Fibroblast of pulmonary artery (primary cell): ENCODE data around the gene DCLK3.

Experiments
- DNase-seq: peaks from one replicate; pipeline ENCODE4 v3.0.0-alpha.2; 2010; ENCODE audit warnings: low read depth
- H3K4me3 ChIP-seq: replicated peaks from 2 replicates; pipeline ENCODE4 v1.5.1; 2011; ENCODE audit warnings: low read depth, mild to moderate bottlenecking, control low read depth, low read length, moderate library complexity
- TF ChIP-seq, protein P1 (sequence below): IDR thresholded peaks from 2 replicates; pipeline ENCODE4 v1.5.1; 2011; ENCODE audit warnings: mild to moderate bottlenecking, control low read depth, low read length, inconsistent platforms; ENCODE audit errors: missing control alignments

Gene DCLK3

DNA sequence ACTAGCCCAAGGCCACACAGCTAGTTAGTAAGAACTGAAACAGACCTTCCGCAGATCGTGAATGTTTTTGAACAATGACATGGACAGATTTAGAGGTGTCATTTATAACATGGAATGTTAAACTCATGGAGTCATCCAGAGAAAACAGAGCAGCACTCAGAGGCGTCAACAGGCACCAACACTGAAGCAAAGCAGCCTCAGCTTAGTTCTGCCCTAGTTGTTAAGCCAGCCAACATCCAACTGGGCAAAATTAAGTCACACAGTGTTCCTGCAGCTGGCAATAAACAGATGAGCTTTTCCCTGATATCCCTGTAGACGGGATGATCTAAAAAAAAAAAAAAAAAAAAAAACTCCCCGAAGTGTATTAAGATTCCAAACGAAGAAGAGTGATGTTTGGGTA lies 13.6 kb downstream of the DCLK3 start:
- DNase-seq: no peak
- no peak overlapping the region for H3K4me3 ChIP-seq
- TF ChIP-seq, protein P1, sequence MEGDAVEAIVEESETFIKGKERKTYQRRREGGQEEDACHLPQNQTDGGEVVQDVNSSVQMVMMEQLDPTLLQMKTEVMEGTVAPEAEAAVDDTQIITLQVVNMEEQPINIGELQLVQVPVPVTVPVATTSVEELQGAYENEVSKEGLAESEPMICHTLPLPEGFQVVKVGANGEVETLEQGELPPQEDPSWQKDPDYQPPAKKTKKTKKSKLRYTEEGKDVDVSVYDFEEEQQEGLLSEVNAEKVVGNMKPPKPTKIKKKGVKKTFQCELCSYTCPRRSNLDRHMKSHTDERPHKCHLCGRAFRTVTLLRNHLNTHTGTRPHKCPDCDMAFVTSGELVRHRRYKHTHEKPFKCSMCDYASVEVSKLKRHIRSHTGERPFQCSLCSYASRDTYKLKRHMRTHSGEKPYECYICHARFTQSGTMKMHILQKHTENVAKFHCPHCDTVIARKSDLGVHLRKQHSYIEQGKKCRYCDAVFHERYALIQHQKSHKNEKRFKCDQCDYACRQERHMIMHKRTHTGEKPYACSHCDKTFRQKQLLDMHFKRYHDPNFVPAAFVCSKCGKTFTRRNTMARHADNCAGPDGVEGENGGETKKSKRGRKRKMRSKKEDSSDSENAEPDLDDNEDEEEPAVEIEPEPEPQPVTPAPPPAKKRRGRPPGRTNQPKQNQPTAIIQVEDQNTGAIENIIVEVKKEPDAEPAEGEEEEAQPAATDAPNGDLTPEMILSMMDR: no peak

DNA sequence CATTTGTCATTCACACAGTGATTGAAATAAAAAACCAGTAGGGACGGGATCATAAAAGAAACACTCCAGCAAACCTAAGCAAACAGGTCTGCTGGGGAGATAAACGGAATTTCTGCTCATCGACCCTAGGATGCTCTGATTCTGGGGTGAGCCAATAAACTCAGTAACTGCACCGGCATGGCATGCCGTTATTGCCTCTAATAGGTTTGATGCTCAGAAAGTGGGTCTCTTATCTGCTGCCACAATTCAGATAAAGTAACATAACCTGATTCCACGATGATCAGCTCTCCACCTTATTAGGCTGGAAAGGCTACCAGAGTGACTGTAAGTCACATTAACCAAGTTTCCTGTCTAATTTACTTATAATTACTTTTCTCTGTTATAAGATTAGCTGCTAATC lies 19.6 kb downstream of the DCLK3 start:
- H3K4me3 ChIP-seq: no peak overlapping the region
- DNase-seq: no peak
- TF ChIP-seq, protein P1: no peak

DNA sequence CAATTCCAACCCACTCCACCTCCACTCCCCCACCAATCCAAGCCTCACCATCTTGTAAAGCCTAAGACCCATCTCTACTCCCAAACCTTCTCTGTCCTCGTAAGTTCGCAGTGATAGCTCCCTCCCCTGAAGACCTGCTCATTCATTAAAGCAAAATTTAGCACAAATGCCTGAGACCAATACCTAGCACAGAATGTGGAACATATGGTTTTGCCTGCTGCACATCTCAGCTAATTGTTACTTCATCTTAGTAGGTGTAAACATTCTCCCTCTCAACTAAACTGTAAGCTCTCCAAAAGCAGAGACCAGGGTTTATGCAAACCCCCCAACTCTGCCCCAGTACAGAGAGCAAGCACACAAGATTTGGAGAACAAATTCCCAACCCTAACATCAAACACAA lies 20.5 kb downstream of the DCLK3 start:
- no peak for DNase-seq
- TF ChIP-seq, protein P1: no peak
- H3K4me3 ChIP-seq: no peak overlapping the region

DNA sequence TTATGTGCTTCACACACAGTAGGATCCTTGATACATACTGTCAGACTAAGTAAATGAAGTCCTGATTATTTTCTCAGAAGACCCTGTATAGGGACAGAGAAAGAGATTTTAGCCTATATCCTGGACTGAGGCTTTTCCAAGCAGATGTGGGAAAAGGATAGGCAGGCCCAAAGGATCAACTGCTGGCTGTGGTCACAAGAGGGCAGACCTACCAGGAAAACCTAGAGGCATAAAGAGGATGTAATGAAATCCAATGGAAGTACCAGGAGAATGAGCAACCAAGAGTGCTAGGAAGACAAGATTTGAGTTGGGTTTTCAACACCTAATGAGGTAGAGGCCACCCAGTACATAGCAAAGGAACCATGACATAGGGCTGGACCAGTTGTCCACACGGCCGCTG lies 23.1 kb downstream of the DCLK3 start:
- DNase-seq: peak; percentile 4
- no peak overlapping the region for H3K4me3 ChIP-seq
- TF ChIP-seq, protein P1: peak; percentile 32

GRCh38 chr3:36740787-36741186 lies 23.6 kb downstream of the DCLK3 start:
- no peak overlapping the region for H3K4me3 ChIP-seq
- no peak for DNase-seq
- TF ChIP-seq, protein P1: no peak

- TF ChIP-seq, protein P1: no peak
- DNase-seq: peak; percentile 22
- no peak overlapping the region for H3K4me3 ChIP-seq
Measured at GRCh38 chr3:36738702-36739101, 25.7 kb downstream of the DCLK3 start.

DNA sequence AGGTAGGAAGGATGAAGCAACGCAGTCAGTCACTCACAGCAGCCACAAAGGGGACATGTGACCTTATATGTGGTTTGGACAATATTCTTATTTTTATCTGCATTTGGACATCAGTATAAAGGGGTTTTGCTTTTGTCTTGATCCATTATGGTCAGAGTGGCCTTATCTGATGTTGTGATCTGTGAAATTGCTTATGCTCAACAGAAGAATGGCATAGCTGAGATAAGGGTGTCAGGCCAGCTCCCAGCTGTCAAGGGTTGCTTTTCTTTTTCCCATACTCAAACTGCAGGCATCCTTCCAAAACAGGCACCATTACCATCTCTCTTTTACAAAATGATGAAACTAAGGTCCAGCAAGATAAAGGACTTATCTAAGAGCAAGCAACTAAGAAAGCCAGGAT lies 28.1 kb downstream of the DCLK3 start:
- H3K4me3 ChIP-seq: no peak overlapping the region
- TF ChIP-seq, protein P1: no peak
- peak; percentile 6 for DNase-seq
